HepG2 (cell line): ENCODE results near the gene CCDC88B. TPM values are rescaled to one million over a fixed set of nuclear protein-coding genes. Genes with fewer than 3 reads are reported as not detected.

Source experiments
- ARID4A ChIP-seq: sonication (generic); formaldehyde crosslinking; IDR thresholded peaks from 2 replicates; pipeline ENCODE4 v1.5.0; 2020; ENCODE audit warnings: mild to moderate bottlenecking, missing genetic modification reagents, borderline replicate concordance
- ARID5B ChIP-seq: IDR thresholded peaks from 2 replicates; pipeline ENCODE4 v1.4.0; 2020; ENCODE audit warnings: mild to moderate bottlenecking, missing genetic modification reagents
- HMGXB4 ChIP-seq, 2 experiments: sonication (generic) in 1 of 2; formaldehyde crosslinking in 1 of 2; IDR thresholded peaks; 2 replicates each; pipeline versions ENCODE4 v1.4.0 to v1.6.1; 2018 to 2020; ENCODE audit warnings: missing genetic modification reagents in 2 of 2, borderline replicate concordance in 1 of 2, low read depth in 1 of 2, mild to moderate bottlenecking in 1 of 2, missing biosample characterization in 1 of 2
- KLF9 ChIP-seq: IDR thresholded peaks from 2 replicates; pipeline ENCODE4 v1.6.1; 2016; ENCODE audit warnings: low read depth
- NR2C2 ChIP-seq: sonication (generic); formaldehyde crosslinking; IDR thresholded peaks from 2 replicates; pipeline ENCODE4 v1.4.0; 2020; ENCODE audit warnings: missing genetic modification reagents, mild to moderate bottlenecking, moderate library complexity, borderline replicate concordance
- RAD21 ChIP-seq: fragments of 450-650 bp; formaldehyde crosslinking; IDR thresholded peaks from 2 replicates; pipeline ENCODE4 v1.5.0; 2020; ENCODE audit warnings: mild to moderate bottlenecking
- RXRB ChIP-seq: IDR thresholded peaks from 2 replicates; pipeline ENCODE4 v1.6.1; 2016; ENCODE audit warnings: borderline replicate concordance, missing genetic modification reagents, missing compliant biosample characterization
- SP1 ChIP-seq, 2 experiments: fragments of 450-650 bp in 1 of 2; sonication (generic) in 1 of 2; formaldehyde crosslinking in 1 of 2; IDR thresholded peaks; 2 replicates each; pipeline versions ENCODE4 v1.4.0 to v1.6.1; 2016 to 2020; ENCODE audit warnings: missing genetic modification reagents in 1 of 2
- TFDP1 ChIP-seq: IDR thresholded peaks from 2 replicates; pipeline ENCODE4 v1.6.1; 2016; ENCODE audit warnings: missing compliant biosample characterization, missing genetic modification reagents, borderline replicate concordance
- ZBED4 ChIP-seq: sonication (generic); formaldehyde crosslinking; IDR thresholded peaks from 2 replicates; pipeline ENCODE4 v1.4.0; 2020; ENCODE audit warnings: missing genetic modification reagents, borderline replicate concordance
- polyA plus RNA-seq, 8 experiments: library from polyadenylated mRNA; depleted of rRNA in 3 of 8; stranded (reverse) in 7 of 8; unstranded in 1 of 8; fragments of >200 nt; fragmentation: Illumina TruSeq in 4 of 8; extraction: Trizol in 4 of 8; gene quantifications; 2 replicates each; pipeline versions ENCODE4 v1.2.1 to v1.2.3, GENCODE V29; 2011 to 2016; ENCODE audit warnings: low read depth in 4 of 8, missing spikeins in 1 of 8, mixed read lengths in 1 of 8; ENCODE audit not compliant: insufficient read depth in 1 of 8
- total RNA-seq, 5 experiments: library from RNA; depleted of rRNA; stranded (reverse); fragments of >200 nt; fragmentation: Illumina TruSeq; extraction: Trizol; gene quantifications; 2 replicates each; pipeline ENCODE4 v1.2.3, GENCODE V29; 2016; ENCODE audit warnings: low read depth in 1 of 5

CCDC88B gene
- total and polyA plus RNA-seq, 2 of the 13 experiments (the other 11 are each of a cell fraction or from before 2014, with no cell fraction given) = 3.6 to 4.8 TPM

GRCh38 chr11:64341851-64342791, 2.1 kb downstream of the CCDC88B start (continued):
- TF ChIP-seq ARID4A (CRISPR knock-in tag) = peak; percentile 59; the same call in 1 of the 2 replicates
- no peak for TF ChIP-seq KLF9
- peak; percentile 48; the same call in 1 of the 2 replicates for TF ChIP-seq NR2C2 (CRISPR knock-in tag)
- peak; percentile 13; the same call in 1 of the 2 replicates for TF ChIP-seq RXRB (CRISPR knock-in tag)
- TF ChIP-seq ZBED4 (CRISPR knock-in tag) = peak; percentile 76; the same call in 1 of the 2 replicates
- no peak for TF ChIP-seq SP1 (IDR thresholded peaks at IDR 0.05)
- TF ChIP-seq SP1 (CRISPR knock-in tag; IDR thresholded peaks at IDR 0.05) = peak; percentile 67
- peak; percentile 49; the same call in 1 of the 2 replicates for TF ChIP-seq RAD21
- TF ChIP-seq ARID5B (CRISPR knock-in tag) = 0 out of 2 replicates have a peak, but pooled peaks have one; percentile 9
- TF ChIP-seq TFDP1 = peak; percentile 20; the same call in 1 of the 2 replicates
- TF ChIP-seq HMGXB4 (CRISPR knock-in tag; IDR thresholded peaks at IDR 0.05; ENCODE audit: borderline replicate concordance in 1 of 2, low read depth in 1 of 2) = peak; percentile 42 to 43; a peak in 3 of 4 replicates
